Activated B cell treated with CpG ODN at 0.5 μM for 24 hours (primary cell): ENCODE data around the gene ZNF521. TPM values are rescaled to one million over a fixed set of nuclear protein-coding genes. Genes with fewer than 3 reads are reported as not detected.

Experiments
- ATAC-seq: fragments of 200-7000 bp; cut with Tn5 transposase; one replicate; pipeline ENCODE4 v1.10.0; 2021; ENCODE audit warnings: low read depth, mild to moderate bottlenecking, moderate library complexity
- CTCF ChIA-PET: fragments of 350-600 bp; sonication (Branson Sonifier 250); formaldehyde crosslinking; loops from one replicate; lab custom pipeline; 2021; ENCODE audit warnings: antibody characterized with exemption; lab: Charles Lee
- POLR2A ChIA-PET: fragments of 350-600 bp; sonication (Branson Sonifier 250); formaldehyde crosslinking; loops from one replicate; lab custom pipeline; 2021; ENCODE audit warnings: antibody characterized with exemption; lab: Charles Lee
- DNase-seq: peaks from one replicate; pipeline ENCODE4 v3.0.0; 2022
- H3K27ac Mint-ChIP-seq: one replicate; pipeline ENCODE4 v1.8.0; 2020; ENCODE audit warnings: mixed read lengths
- H3K27me3 Mint-ChIP-seq: one replicate; pipeline ENCODE4 v1.8.0; 2021; ENCODE audit warnings: mixed read lengths
- H3K36me3 Mint-ChIP-seq: one replicate; pipeline ENCODE4 v1.8.0; 2021; ENCODE audit warnings: low read depth, mixed read lengths
- H3K4me1 Mint-ChIP-seq: one replicate; pipeline ENCODE4 v1.8.0; 2021; ENCODE audit warnings: mixed read lengths
- H3K4me3 Mint-ChIP-seq: one replicate; pipeline ENCODE4 v1.8.0; 2020; ENCODE audit warnings: mild to moderate bottlenecking, mixed read lengths
- H3K9me3 Mint-ChIP-seq: one replicate; pipeline ENCODE4 v1.8.0; 2020; ENCODE audit warnings: mixed read lengths
- intact Hi-C: fragments of 100-400 bp; cut with micrococcal nuclease; formaldehyde crosslinking; loops from one replicate; pipeline ENCODE4 v1.15.1; 2024
- total RNA-seq: library from RNA; stranded (reverse); gene quantifications from 2 replicates; pipeline ENCODE4 v1.2.3, GENCODE V29; 2022
- TF ChIP-seq, protein P1 (sequence below): fragments of 200-600 bp; IDR thresholded peaks from one replicate; pipeline ENCODE4 v1.8.0; 2022; ENCODE audit warnings: antibody characterized with exemption, mild to moderate bottlenecking

ZNF521 gene
- total RNA-seq, 1 donor from 2014 or later: 0.16 TPM

- H3K9me3 Mint-ChIP-seq: no peaks in the 10 kb centered on the region
- H3K4me3 Mint-ChIP-seq: no peak overlapping the region
- DNase-seq (no peak), ATAC-seq (no peak)
- no peak overlapping the region for H3K27ac Mint-ChIP-seq
- intact Hi-C loops: no loop called here
- ChIA-PET CTCF (no interaction called here), POLR2A (interaction anchor here (0.6 kb wide), 1 partner anchor 948 kb away, joined by 3 read pairs; no protein-coding TSS in a partner anchor)
- H3K4me1 Mint-ChIP-seq: no peaks in the 10 kb centered on the region
- no peaks in the 10 kb centered on the region for H3K36me3 Mint-ChIP-seq
- TF ChIP-seq, protein P1, sequence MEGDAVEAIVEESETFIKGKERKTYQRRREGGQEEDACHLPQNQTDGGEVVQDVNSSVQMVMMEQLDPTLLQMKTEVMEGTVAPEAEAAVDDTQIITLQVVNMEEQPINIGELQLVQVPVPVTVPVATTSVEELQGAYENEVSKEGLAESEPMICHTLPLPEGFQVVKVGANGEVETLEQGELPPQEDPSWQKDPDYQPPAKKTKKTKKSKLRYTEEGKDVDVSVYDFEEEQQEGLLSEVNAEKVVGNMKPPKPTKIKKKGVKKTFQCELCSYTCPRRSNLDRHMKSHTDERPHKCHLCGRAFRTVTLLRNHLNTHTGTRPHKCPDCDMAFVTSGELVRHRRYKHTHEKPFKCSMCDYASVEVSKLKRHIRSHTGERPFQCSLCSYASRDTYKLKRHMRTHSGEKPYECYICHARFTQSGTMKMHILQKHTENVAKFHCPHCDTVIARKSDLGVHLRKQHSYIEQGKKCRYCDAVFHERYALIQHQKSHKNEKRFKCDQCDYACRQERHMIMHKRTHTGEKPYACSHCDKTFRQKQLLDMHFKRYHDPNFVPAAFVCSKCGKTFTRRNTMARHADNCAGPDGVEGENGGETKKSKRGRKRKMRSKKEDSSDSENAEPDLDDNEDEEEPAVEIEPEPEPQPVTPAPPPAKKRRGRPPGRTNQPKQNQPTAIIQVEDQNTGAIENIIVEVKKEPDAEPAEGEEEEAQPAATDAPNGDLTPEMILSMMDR: no peak
- H3K27me3 Mint-ChIP-seq: peaks cover 1% of the 10 kb centered on the region
These were observed 37.7 kb downstream of the ZNF521 start for GRCh38 chr18:25314151-25314837.

DNA sequence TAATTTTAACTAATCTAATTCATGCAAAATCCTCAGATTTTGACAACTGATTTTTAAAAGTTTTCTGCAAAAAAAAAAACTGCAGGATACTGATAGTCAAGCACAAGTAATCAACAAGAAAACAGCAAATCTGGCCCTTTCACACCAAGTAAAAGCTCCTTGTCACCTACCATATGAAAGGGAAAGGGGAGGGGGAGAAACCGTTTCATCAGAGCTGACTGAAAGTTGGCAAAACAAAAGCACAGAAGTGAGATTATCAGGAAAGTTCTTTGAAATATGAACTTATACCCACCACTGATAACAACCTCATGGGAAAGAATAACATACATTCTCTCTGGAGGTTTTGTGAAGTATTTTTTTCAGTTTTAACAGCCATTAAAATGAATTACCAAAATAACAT lies 38.7 kb downstream of the ZNF521 start:
- no peak overlapping the region for H3K27ac Mint-ChIP-seq
- H3K4me3 Mint-ChIP-seq: no peak overlapping the region
- H3K4me1 Mint-ChIP-seq: no peaks in the 10 kb centered on the region

DNA sequence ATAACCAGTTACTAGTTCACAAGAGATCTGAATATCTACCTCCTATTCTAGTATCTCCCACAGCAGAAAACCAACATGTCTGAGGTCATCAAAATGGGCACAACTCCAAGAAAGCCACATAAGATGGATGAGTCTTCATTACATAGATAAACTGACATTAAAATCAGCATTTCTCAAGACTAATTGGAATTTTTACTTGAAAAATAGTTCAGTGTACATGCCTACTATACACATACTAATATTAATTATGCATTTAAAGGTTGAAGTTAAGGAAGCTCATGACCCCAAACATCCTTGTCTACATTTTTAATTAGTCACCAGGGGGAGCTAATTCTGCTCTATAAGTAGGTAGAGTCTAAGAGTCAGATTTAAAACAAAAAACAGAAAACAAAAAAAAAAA lies 41.9 kb downstream of the ZNF521 start:
- TF ChIP-seq, protein P1: no peak
- CTCF ChIA-PET: no interaction called here
- POLR2A ChIA-PET: no interaction called here
- H3K27ac Mint-ChIP-seq: no peak overlapping the region
- H3K9me3 Mint-ChIP-seq: no peaks in the 10 kb centered on the region
- H3K36me3 Mint-ChIP-seq: no peaks in the 10 kb centered on the region
- DNase-seq (no peak), ATAC-seq (no peak)
- no peak overlapping the region for H3K4me3 Mint-ChIP-seq
- H3K27me3 Mint-ChIP-seq: no peaks in the 10 kb centered on the region
- no peaks in the 10 kb centered on the region for H3K4me1 Mint-ChIP-seq
- intact Hi-C loops: loop anchor here (1.0 kb wide), 1 partner anchor 586 kb away; no protein-coding TSS in a partner anchor

More for the DNA sequence above, 38.7 kb downstream of the ZNF521 start:
- ATAC-seq: no peak
- DNase-seq: no peak
- ChIA-PET CTCF (no interaction called here), POLR2A (no interaction called here)
- peaks cover 1% of the 10 kb centered on the region for H3K27me3 Mint-ChIP-seq
- TF ChIP-seq, protein P1: no peak
- intact Hi-C loops: no loop called here
- H3K36me3 Mint-ChIP-seq: no peaks in the 10 kb centered on the region
- H3K9me3 Mint-ChIP-seq: no peaks in the 10 kb centered on the region

GRCh38 chr18:25308381-25308780 lies 43.6 kb downstream of the ZNF521 start:
- POLR2A ChIA-PET: no interaction called here
- no peaks in the 10 kb centered on the region for H3K4me1 Mint-ChIP-seq
- CTCF ChIA-PET: no interaction called here
- TF ChIP-seq, protein P1: no peak
- H3K27ac Mint-ChIP-seq: no peak overlapping the region
- H3K4me3 Mint-ChIP-seq: no peak overlapping the region
- ATAC-seq: no peak
- intact Hi-C loops: no loop called here
- no peaks in the 10 kb centered on the region for H3K9me3 Mint-ChIP-seq
- H3K27me3 Mint-ChIP-seq: no peaks in the 10 kb centered on the region
- DNase-seq: no peak
- H3K36me3 Mint-ChIP-seq: no peaks in the 10 kb centered on the region

DNA sequence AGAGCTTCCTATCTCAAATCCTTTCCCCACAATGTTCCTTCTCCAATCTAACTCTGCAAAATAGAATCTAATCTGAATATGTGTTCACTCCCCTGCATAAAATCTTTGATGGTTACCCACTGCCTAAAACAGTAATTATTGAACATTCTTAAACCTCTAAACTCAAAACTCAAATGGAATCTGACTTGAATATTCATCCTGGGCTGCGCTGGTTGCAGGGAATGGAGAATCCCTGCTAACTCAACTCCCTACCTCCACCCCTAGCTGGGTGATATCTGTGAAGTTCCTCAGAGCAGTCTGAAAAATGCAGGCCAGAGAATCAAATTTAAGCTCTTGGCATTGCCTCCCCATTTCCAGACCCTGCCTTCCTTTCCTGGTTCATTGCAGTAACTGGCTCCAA lies 44.8 kb downstream of the ZNF521 start:
- DNase-seq (no peak), ATAC-seq (no peak)
- ChIA-PET POLR2A (no interaction called here), CTCF (no interaction called here)
- TF ChIP-seq, protein P1: no peak
- Mint-ChIP-seq H3K27ac (no peak overlapping the region), H3K27me3 (no peaks in the 10 kb centered on the region), H3K4me1 (no peaks in the 10 kb centered on the region), H3K36me3 (no peaks in the 10 kb centered on the region), H3K9me3 (no peaks in the 10 kb centered on the region), H3K4me3 (no peak overlapping the region)
- intact Hi-C loops: no loop called here
